DOHH2 (cell line): ENCODE data around the gene RGS2.

Source experiments
- H3F3A ChIP-seq: fragments of 200-600 bp; sonication (generic), shearing (Covaris generic); 2 replicates; pipeline ENCODE4 v1.6.0; 2016; ENCODE audit warnings: antibody characterized with exemption, mild to moderate bottlenecking; ENCODE audit not compliant: control insufficient read depth, insufficient read depth
- H3K27ac ChIP-seq: fragments of 200-600 bp; sonication (generic); 2 replicates; pipeline ENCODE4 v1.5.1; 2014; ENCODE audit warnings: low read depth, mild to moderate bottlenecking, low read length, moderate library complexity
- H3K27me3 ChIP-seq: fragments of 200-600 bp; sonication (generic); 2 replicates; pipeline ENCODE4 v1.6.1; 2014; ENCODE audit warnings: mild to moderate bottlenecking, low read length, mixed read lengths; ENCODE audit not compliant: control insufficient read depth
- H3K36me3 ChIP-seq: fragments of 200-600 bp; sonication (generic); 2 replicates; pipeline ENCODE4 v1.6.1; 2014; ENCODE audit warnings: mild to moderate bottlenecking, low read length, moderate library complexity, mixed read lengths; ENCODE audit not compliant: control insufficient read depth
- H3K4me1 ChIP-seq: fragments of 200-600 bp; sonication (generic); 2 replicates; pipeline ENCODE4 v1.6.1; 2014; ENCODE audit warnings: mild to moderate bottlenecking, low read length, mixed read lengths; ENCODE audit not compliant: control insufficient read depth
- H3K4me2 ChIP-seq: fragments of 200-600 bp; sonication (generic); 2 replicates; pipeline ENCODE4 v1.6.0; 2014; ENCODE audit warnings: mild to moderate bottlenecking, low read length, moderate library complexity
- H3K4me3 ChIP-seq: fragments of 200-600 bp; sonication (generic); 2 replicates; pipeline ENCODE4 v1.5.1; 2014; ENCODE audit warnings: mild to moderate bottlenecking, low read length, mixed read lengths
- H3K79me2 ChIP-seq: fragments of 200-600 bp; sonication (generic); 2 replicates; pipeline ENCODE4 v1.6.1; 2014; ENCODE audit warnings: mild to moderate bottlenecking, low read length, mixed read lengths; ENCODE audit not compliant: control insufficient read depth
- H3K9me2 ChIP-seq: fragments of 200-600 bp; sonication (generic); replicated peaks from 2 replicates; pipeline ENCODE4 v1.6.1; 2014; ENCODE audit warnings: mild to moderate bottlenecking, low read length, mixed read lengths; ENCODE audit not compliant: control insufficient read depth
- H3K9me3 ChIP-seq: fragments of 200-600 bp; sonication (generic); 2 replicates; pipeline ENCODE4 v1.6.1; 2014; ENCODE audit warnings: antibody characterized with exemption, low read length, mixed read lengths; ENCODE audit not compliant: control insufficient read depth, insufficient read depth
- H4K20me1 ChIP-seq: fragments of 200-600 bp; sonication (generic); 2 replicates; pipeline ENCODE4 v1.6.0; 2014; ENCODE audit warnings: low read depth, mild to moderate bottlenecking, antibody characterized with exemption, low read length, moderate library complexity; ENCODE audit not compliant: control insufficient read depth, insufficient read depth
- EZH2phosphoT487 ChIP-seq: fragments of 200-600 bp; sonication (generic); IDR thresholded peaks from 2 replicates; pipeline ENCODE4 v1.6.1; 2017; ENCODE audit warnings: borderline replicate concordance, mild to moderate bottlenecking, antibody characterized with exemption, low read length, moderate library complexity, mixed read lengths
- TF ChIP-seq, protein P1 (sequence below): fragments of 200-600 bp; sonication (generic); IDR thresholded peaks from one replicate; pipeline ENCODE4 v1.5.1; 2014; ENCODE audit warnings: antibody characterized with exemption, mild to moderate bottlenecking, low read depth, low read length; ENCODE audit not compliant: poor library complexity, severe bottlenecking

Gene RGS2

DNA sequence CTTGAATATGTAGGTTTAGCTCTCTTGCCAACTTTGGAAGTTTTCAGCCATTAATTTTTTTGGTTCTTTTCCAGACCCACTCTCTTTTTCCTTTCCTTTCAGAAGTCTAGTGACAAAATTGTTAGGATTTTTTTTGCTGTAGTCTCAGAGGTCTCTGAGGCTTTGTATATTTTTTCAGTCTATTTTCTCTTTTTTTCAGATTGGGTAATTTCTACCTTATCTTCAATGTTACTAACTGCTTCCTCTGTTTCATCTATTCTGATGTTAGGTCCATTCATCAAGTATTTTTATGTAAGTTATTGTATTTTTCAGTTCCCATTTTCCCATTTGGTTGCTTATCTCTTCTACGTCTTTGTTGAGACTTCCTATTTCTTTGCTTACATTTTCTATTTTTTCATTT, 15.7 kb downstream of the RGS2 start:
- no peaks in the 10 kb centered on the region for H3K79me2 ChIP-seq
- no peak overlapping the region for H3K4me2 ChIP-seq
- no peaks in the 10 kb centered on the region for H3K27me3 ChIP-seq
- H3K9me2 ChIP-seq = no peaks in the 10 kb centered on the region
- H3F3A ChIP-seq = no peaks in the 10 kb centered on the region
- TF ChIP-seq EZH2phosphoT487 = no peak
- TF ChIP-seq, protein P1, sequence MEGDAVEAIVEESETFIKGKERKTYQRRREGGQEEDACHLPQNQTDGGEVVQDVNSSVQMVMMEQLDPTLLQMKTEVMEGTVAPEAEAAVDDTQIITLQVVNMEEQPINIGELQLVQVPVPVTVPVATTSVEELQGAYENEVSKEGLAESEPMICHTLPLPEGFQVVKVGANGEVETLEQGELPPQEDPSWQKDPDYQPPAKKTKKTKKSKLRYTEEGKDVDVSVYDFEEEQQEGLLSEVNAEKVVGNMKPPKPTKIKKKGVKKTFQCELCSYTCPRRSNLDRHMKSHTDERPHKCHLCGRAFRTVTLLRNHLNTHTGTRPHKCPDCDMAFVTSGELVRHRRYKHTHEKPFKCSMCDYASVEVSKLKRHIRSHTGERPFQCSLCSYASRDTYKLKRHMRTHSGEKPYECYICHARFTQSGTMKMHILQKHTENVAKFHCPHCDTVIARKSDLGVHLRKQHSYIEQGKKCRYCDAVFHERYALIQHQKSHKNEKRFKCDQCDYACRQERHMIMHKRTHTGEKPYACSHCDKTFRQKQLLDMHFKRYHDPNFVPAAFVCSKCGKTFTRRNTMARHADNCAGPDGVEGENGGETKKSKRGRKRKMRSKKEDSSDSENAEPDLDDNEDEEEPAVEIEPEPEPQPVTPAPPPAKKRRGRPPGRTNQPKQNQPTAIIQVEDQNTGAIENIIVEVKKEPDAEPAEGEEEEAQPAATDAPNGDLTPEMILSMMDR = no peak
- no peaks in the 10 kb centered on the region for H3K36me3 ChIP-seq
- no peak overlapping the region for H3K27ac ChIP-seq
- no peaks in the 10 kb centered on the region for H3K9me3 ChIP-seq
- no peak overlapping the region for H3K4me3 ChIP-seq
- H4K20me1 ChIP-seq = no peaks in the 10 kb centered on the region
- no peaks in the 10 kb centered on the region for H3K4me1 ChIP-seq

DNA sequence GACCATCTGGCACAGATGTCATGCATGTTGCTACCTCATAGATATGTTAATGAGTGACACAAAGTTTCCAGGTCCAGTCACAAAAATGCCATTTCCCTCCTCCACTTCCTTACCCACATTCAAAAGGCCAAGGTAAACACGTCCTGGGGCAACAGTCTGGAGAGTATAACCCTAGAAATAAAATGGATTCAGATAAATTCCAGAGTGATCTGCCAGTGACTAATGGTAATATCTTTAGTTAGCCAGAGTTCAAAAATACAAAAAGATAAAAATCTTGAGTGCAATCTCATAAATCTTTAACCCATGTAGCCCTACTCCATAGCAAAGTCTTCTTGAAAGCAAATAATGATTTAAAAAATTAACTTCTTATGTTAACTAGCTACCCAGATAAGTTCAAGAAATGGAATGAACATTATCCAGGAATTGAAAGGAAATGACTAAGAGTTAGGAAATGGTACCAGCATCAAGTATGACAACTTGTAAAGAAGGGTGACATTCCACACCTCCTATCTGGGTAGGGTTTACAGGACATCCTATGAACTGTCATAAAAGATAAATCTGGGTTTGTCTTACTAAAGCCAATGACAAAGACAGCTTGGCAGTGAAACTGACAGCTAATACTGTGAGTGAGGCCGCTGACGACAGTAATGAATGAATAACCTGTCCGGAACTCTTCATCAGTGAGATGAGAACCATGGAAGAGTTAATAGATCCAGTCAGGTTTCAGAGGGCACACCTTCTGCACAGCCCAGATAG, 18.1 kb downstream of the RGS2 start:
- no peak overlapping the region for H3K4me2 ChIP-seq
- H3K27me3 ChIP-seq = no peaks in the 10 kb centered on the region
- H3K9me3 ChIP-seq = no peaks in the 10 kb centered on the region
- H3F3A ChIP-seq = no peaks in the 10 kb centered on the region
- H3K4me1 ChIP-seq = no peaks in the 10 kb centered on the region
- H3K79me2 ChIP-seq = no peaks in the 10 kb centered on the region
- no peak overlapping the region for H3K4me3 ChIP-seq
- no peak overlapping the region for H3K27ac ChIP-seq
- H3K9me2 ChIP-seq = no peaks in the 10 kb centered on the region
- TF ChIP-seq EZH2phosphoT487 = no peak
- no peaks in the 10 kb centered on the region for H3K36me3 ChIP-seq
- H4K20me1 ChIP-seq = no peaks in the 10 kb centered on the region

DNA sequence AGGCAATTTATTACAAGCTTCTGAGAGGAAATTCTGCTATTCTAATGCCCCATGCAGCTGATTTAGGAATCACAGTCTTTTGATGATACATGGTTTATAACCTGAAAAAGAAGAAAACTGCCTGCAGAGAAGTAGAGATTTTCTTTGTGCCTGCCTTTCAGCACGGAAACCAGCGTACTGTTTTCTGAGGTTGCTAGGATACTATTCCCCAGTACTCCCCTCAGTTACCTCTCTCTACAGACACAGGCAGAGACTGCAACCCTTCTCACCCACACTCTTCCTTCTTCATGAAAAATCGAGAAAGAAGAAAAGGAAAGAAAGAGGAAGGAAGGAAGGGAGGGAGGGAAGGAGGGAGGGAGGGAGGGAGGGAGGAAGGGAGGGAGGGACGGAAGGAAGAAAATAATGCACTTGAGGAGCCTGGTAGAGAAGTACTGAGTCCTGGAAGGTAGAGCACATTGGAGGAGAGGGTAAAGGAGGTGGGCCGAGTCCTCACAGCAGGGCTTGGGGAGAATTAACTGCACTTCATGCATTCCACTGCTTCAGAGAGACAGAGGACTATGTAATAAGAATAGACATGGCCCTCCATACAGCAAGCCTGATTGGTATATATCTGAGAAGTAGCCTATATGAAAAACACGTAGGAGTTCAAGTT, 21.9 kb downstream of the RGS2 start:
- H3K9me2 ChIP-seq = no peaks in the 10 kb centered on the region
- H4K20me1 ChIP-seq = no peaks in the 10 kb centered on the region
- H3K9me3 ChIP-seq = no peaks in the 10 kb centered on the region
- no peaks in the 10 kb centered on the region for H3F3A ChIP-seq
- TF ChIP-seq EZH2phosphoT487 = no peak
- TF ChIP-seq, protein P1 = no peak
- no peaks in the 10 kb centered on the region for H3K79me2 ChIP-seq
- no peak overlapping the region for H3K27ac ChIP-seq
- H3K4me3 ChIP-seq = no peak overlapping the region
- H3K4me2 ChIP-seq = no peak overlapping the region
- H3K4me1 ChIP-seq = no peaks in the 10 kb centered on the region
- H3K36me3 ChIP-seq = no peaks in the 10 kb centered on the region
- no peaks in the 10 kb centered on the region for H3K27me3 ChIP-seq

DNA sequence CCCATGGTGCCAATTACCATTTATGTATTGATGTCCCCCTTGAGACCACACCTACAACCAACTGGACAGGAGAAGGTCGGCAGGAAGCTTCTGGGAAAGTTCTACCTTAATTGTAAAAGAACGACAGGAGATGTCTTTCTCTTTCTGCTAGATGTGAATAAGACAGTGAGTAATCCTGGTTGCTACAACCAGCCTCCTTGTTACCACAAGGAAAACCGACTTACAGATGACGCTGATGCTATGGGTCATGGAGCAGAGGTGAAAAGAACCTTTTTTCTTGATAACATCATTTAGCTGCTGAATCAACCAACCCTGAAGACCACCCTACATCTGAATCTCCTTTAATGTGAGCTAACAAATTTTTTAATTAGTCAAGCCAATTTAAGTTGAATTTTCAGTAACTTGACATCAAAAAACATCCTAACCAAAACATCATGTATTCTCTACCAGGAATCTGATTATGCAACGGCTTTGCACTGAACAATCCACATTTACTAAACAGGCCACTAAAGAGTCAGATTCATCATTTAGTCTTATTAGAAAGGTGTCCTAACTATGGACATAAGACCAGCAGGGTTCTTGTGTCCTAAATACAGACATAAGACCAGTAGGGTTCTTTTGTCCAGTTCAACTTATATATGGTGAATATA, 23.0 kb downstream of the RGS2 start:
- H3K4me2 ChIP-seq = no peak overlapping the region
- no peaks in the 10 kb centered on the region for H3K9me3 ChIP-seq
- TF ChIP-seq, protein P1 = no peak
- no peak for TF ChIP-seq EZH2phosphoT487
- H3K27ac ChIP-seq = no peak overlapping the region
- H3K9me2 ChIP-seq = no peaks in the 10 kb centered on the region
- H4K20me1 ChIP-seq = no peaks in the 10 kb centered on the region
- no peaks in the 10 kb centered on the region for H3K27me3 ChIP-seq
- H3K79me2 ChIP-seq = no peaks in the 10 kb centered on the region
- H3F3A ChIP-seq = no peaks in the 10 kb centered on the region
- no peak overlapping the region for H3K4me3 ChIP-seq
- no peaks in the 10 kb centered on the region for H3K4me1 ChIP-seq
- H3K36me3 ChIP-seq = no peaks in the 10 kb centered on the region
